Lower leg skin (tissue), 3 donors: ENCODE measurements around the gene MS4A6E.

Source experiments
- POLR2A ChIP-seq, 2 donors: fragments of 450-650 bp; IDR thresholded peaks; one replicate each; pipeline ENCODE4 v1.6.1; 2016 to 2017; ENCODE audit warnings: antibody characterized with exemption in 2 of 2, mild to moderate bottlenecking in 1 of 2, moderate library complexity in 1 of 2
- TF ChIP-seq, protein P1 (sequence below), 3 donors: fragments of 450-650 bp; IDR thresholded peaks; one replicate each; pipeline ENCODE4 v1.5.1; 2016; ENCODE audit warnings: antibody characterized with exemption in 3 of 3, mild to moderate bottlenecking in 3 of 3, moderate library complexity in 2 of 3

DNA sequence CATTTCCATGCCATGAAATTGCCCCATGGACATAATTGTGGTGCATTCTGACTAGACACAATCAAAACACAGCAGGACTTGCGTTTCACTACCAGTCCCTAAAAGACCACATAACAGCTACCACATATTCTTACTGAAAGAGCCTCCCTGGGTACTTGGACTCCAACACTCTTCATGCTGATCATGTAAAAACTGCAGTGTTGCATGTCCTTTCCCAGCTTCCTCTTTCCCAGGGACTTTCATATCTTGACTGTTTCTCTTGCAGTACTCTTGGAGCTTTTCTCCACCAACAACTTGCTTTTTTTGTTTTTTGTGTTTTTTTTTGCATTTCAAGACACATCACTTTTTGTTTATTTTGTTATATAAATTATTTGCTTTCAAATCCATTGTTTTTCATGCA lies 22.9 kb downstream of the MS4A6E start:
- TF ChIP-seq POLR2A (IDR thresholded peaks at IDR 0.05): no peak
- TF ChIP-seq, protein P1, sequence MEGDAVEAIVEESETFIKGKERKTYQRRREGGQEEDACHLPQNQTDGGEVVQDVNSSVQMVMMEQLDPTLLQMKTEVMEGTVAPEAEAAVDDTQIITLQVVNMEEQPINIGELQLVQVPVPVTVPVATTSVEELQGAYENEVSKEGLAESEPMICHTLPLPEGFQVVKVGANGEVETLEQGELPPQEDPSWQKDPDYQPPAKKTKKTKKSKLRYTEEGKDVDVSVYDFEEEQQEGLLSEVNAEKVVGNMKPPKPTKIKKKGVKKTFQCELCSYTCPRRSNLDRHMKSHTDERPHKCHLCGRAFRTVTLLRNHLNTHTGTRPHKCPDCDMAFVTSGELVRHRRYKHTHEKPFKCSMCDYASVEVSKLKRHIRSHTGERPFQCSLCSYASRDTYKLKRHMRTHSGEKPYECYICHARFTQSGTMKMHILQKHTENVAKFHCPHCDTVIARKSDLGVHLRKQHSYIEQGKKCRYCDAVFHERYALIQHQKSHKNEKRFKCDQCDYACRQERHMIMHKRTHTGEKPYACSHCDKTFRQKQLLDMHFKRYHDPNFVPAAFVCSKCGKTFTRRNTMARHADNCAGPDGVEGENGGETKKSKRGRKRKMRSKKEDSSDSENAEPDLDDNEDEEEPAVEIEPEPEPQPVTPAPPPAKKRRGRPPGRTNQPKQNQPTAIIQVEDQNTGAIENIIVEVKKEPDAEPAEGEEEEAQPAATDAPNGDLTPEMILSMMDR (IDR thresholded peaks at IDR 0.05): no peak
